Kidney (tissue), 14 donors: Measurements from ENCODE around the gene RPUSD3. TPM values are rescaled to one million over a fixed set of nuclear protein-coding genes. Genes with fewer than 3 reads are reported as not detected.

Experiments used
- DNase-seq, 5 donors: peaks; one replicate each; pipeline ENCODE4 v3.0.0-alpha.2; 2013 to 2020
- FAIRE-seq: peaks from 2 replicates; lab custom pipeline; 2012; peaks lifted over from hg19 to GRCh38; lab: Jason Lieb, UNC
- H3K27ac ChIP-seq, 2 donors: one replicate each; pipeline ENCODE4 v1.7.0; 2013; ENCODE audit warnings: low read depth in 2 of 2, low read length in 2 of 2, inconsistent platforms in 1 of 2
- H3K27me3 ChIP-seq: one replicate; pipeline ENCODE4 v1.7.1; 2013; ENCODE audit warnings: low read length, inconsistent platforms; ENCODE audit not compliant: control insufficient read depth, insufficient read depth
- H3K36me3 ChIP-seq, 3 donors: one replicate each; pipeline versions ENCODE4 v1.7.0 to v1.7.1; 2013; ENCODE audit warnings: low read length in 3 of 3, control low read depth in 1 of 3, inconsistent platforms in 1 of 3; ENCODE audit not compliant: insufficient read depth in 3 of 3, control insufficient read depth in 2 of 3
- H3K4me1 ChIP-seq, 3 donors: one replicate each; pipeline versions ENCODE4 v1.7.0 to v1.7.1; 2013; ENCODE audit warnings: low read length in 3 of 3, inconsistent platforms in 1 of 3, low read depth in 1 of 3; ENCODE audit not compliant: control insufficient read depth in 2 of 3, insufficient read depth in 2 of 3
- H3K4me3 ChIP-seq, 3 donors: one replicate each; pipeline versions ENCODE4 v1.7.0 to v1.8.1; 2013; ENCODE audit warnings: low read length in 3 of 3, control low read depth in 1 of 3, inconsistent platforms in 1 of 3
- H3K9ac ChIP-seq, 3 donors: one replicate each; pipeline versions ENCODE4 v1.7.0 to v1.7.1; 2013; ENCODE audit warnings: low read length in 3 of 3, control low read depth in 1 of 3, inconsistent platforms in 1 of 3
- H3K9me3 ChIP-seq, 3 donors: one replicate each; pipeline versions ENCODE4 v1.7.0 to v1.7.1; 2013; ENCODE audit warnings: low read length in 3 of 3, control low read depth in 1 of 3, inconsistent platforms in 1 of 3; ENCODE audit not compliant: control insufficient read depth in 2 of 3, insufficient read depth in 1 of 3
- CTCF ChIP-seq: IDR thresholded peaks from 3 replicates; pipeline ENCODE4 v1.5.1; 2012; ENCODE audit warnings: mild to moderate bottlenecking, moderate library complexity, borderline replicate concordance; ENCODE audit not compliant: insufficient read depth; ENCODE audit errors: extremely low read depth
- intact Hi-C: fragments of 100-400 bp; cut with DNase I; formaldehyde crosslinking; loops from one replicate; pipeline ENCODE4 v1.11.1; 2022
- polyA plus RNA-seq: library from polyadenylated mRNA; stranded (reverse); fragments of 350-450 nt; fragmentation: Illumina TruSeq; extraction: RNeasy Lipid Tissue Mini Kit (QIAGEN cat#74804); gene quantifications from one replicate; pipeline ENCODE4 v1.2.3, GENCODE V29; 2014; ENCODE audit warnings: low read depth, low replicate concordance; ENCODE audit not compliant: insufficient read depth
- total RNA-seq: library from RNA; stranded (reverse); fragmentation: NEBNext Ultra II Directional; extraction: Animal tissue kit (Norgen Biotek cat#: 25700); gene quantifications from one replicate; pipeline ENCODE4 v1.2.1, GENCODE V29; 2021
- donor health status: control.
- donor health status: control.
- donor health status: control.
- donor health status: control.
- donor health status: control.
- donor health status: DM: yes; HTN: yes; CAD: no.
- donor health status: Normal renal cell carcinoma (clear cell type).

RPUSD3 gene
- total and polyA plus RNA-seq, 2 donors from 2014 or later, result 29.1 to 53.2 TPM

- Histone ChIP-seq H3K9me3 (no peaks in the 10 kb centered on the region), H3K4me3 (no peak overlapping the region), H3K9ac (no peak overlapping the region), H3K27me3 (no peaks in the 10 kb centered on the region), H3K4me1 (peaks cover 0 to 24% (median 6%) of the 10 kb centered on the region in 3 donors), H3K36me3 (peaks cover 11 to 35% (median 32%) of the 10 kb centered on the region in 3 donors), H3K27ac (peak overlapping the region in 1 of 2 donors; percentile 44)
- intact Hi-C loops, result no loop called here
- no peak for TF ChIP-seq CTCF
- DNase-seq, result no peak
- no peak for FAIRE-seq
Measured at GRCh38 chr3:9804996-9805395, 38.8 kb downstream of the RPUSD3 start.

GRCh38 chr3:9803494-9803893 lies 40.3 kb downstream of the RPUSD3 start:
- DNase-seq (no peak), FAIRE-seq (no peak)
- no peak overlapping the region for H3K27ac ChIP-seq
- H3K9ac ChIP-seq, result no peak overlapping the region
- no peak overlapping the region for H3K4me3 ChIP-seq
- TF ChIP-seq CTCF, result no peak
- no peaks in the 10 kb centered on the region for H3K27me3 ChIP-seq
- peaks cover 0 to 13% (median 6%) of the 10 kb centered on the region in 3 donors for H3K4me1 ChIP-seq
- no peaks in the 10 kb centered on the region for H3K9me3 ChIP-seq
- peaks cover 16 to 46% (median 39%) of the 10 kb centered on the region in 3 donors for H3K36me3 ChIP-seq
- intact Hi-C loops, result no loop called here

- no peak for FAIRE-seq
- Histone ChIP-seq H3K4me1 (peaks cover 0 to 9% (median 6%) of the 10 kb centered on the region in 3 donors), H3K9me3 (no peaks in the 10 kb centered on the region), H3K4me3 (no peak overlapping the region), H3K9ac (no peak overlapping the region), H3K27ac (no peak overlapping the region), H3K27me3 (no peaks in the 10 kb centered on the region), H3K36me3 (peaks cover 22 to 55% (median 47%) of the 10 kb centered on the region in 3 donors)
- TF ChIP-seq CTCF, result peak; percentile 14
- intact Hi-C loops, result no loop called here
- DNase-seq, result no peak
Measured at GRCh38 chr3:9800529-9800928, 43.3 kb downstream of the RPUSD3 start.
